SK-N-DZ (cell line): ENCODE results near the gene DECR2.

ENCODE experiments used
- DNase-seq: peaks from one replicate; pipeline ENCODE4 v3.0.0-alpha.2; 2015; ENCODE audit warnings: low spot score
- small RNA-seq, 2 experiments: library from RNA; depleted of rRNA; stranded (forward); fragments of <200 nt; gene quantifications; one replicate each; pipeline ENCODE3, GENCODE V24; 2014

Gene DECR2

GRCh38 chr16:441447-441846 is 39.8 kb downstream of the DECR2 start:
- DNase-seq, result no peak

- no peak for DNase-seq
These were observed 41.3 kb downstream of the DECR2 start for GRCh38 chr16:442976-443375.

- DNase-seq, result no peak
These were observed 42.3 kb downstream of the DECR2 start for GRCh38 chr16:444027-444426.

GRCh38 chr16:445566-445965 is 43.9 kb downstream of the DECR2 start:
- no peak for DNase-seq

- DNase-seq, result no peak
These were observed 48.7 kb downstream of the DECR2 start for GRCh38 chr16:450385-450784.

GRCh38 chr16:450785-451512 is 49.3 kb downstream of the DECR2 start:
- DNase-seq, result no peak

GRCh38 chr16:454397-454940 is 52.8 kb downstream of the DECR2 start:
- no peak for DNase-seq

GRCh38 chr16:455453-455852 is 53.8 kb downstream of the DECR2 start:
- DNase-seq, result no peak

GRCh38 chr16:456891-457483 is 55.3 kb downstream of the DECR2 start:
- DNase-seq, result no peak

GRCh38 chr16:457732-458400 is 56.2 kb downstream of the DECR2 start:
- no peak for DNase-seq

GRCh38 chr16:459761-460160 is 58.1 kb downstream of the DECR2 start:
- no peak for DNase-seq

GRCh38 chr16:460787-461186 is 59.1 kb downstream of the DECR2 start:
- DNase-seq, result no peak

Small RNA genes within 50 kb of the gene (small RNA-seq; reads per million reads assigned to genes)
- 0 reads per million in 2 experiments for gene RF00019
